GM12872 (cell line): ENCODE data around the gene SPRED3.

Experiments
- CTCF ChIP-seq: IDR thresholded peaks from 3 replicates; pipeline ENCODE4 v1.5.1; 2011; ENCODE audit warnings: low read depth, mild to moderate bottlenecking, low read length, moderate library complexity; ENCODE audit not compliant: insufficient read depth

Gene SPRED3

DNA sequence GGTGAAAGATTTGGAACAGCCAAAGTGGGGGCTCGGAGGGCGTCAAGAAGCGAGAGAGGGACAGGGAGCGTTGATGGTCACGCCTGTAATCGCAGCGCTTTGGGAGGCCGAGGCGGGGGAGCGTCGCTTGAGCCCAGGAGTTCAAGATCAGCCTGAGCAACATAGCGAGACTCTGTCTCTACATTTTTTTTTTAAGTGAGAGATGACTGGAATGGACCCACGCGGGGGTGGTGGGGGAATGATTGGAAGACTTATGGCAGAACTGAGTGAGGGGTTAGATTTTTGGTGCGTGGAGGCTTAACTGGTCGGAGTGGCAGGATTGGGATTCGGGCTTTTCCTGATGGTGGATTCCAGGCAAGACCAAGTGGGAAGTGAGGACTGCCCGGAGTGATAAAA, 13.4 kb upstream of the SPRED3 start:
- no peak for TF ChIP-seq CTCF

GRCh38 chr19:38375748-38376147, 12.7 kb upstream of the SPRED3 start:
- no peak for TF ChIP-seq CTCF

GRCh38 chr19:38376576-38376975, 11.9 kb upstream of the SPRED3 start:
- no peak for TF ChIP-seq CTCF

DNA sequence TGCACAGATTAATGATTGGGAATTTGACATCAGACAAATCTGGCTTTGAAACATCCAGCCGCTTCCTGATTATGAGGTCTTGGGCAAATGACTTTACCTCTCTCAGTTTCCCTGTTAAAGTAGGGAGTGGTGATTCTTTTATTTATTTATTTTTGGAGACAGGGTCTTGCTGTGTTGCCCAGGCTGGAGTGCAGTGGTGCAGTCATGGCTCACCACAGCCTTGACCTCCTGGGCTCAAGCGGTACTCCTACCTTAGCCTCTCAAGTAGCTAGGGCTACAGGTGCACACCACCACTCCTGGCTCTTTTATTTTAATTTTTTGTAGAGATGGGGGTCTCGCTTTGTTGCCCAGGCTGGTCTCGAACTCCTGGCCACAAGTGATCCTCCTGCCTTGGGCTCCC, 11.4 kb upstream of the SPRED3 start:
- TF ChIP-seq CTCF = no peak

GRCh38 chr19:38378866-38379265, 9.6 kb upstream of the SPRED3 start:
- no peak for TF ChIP-seq CTCF

DNA sequence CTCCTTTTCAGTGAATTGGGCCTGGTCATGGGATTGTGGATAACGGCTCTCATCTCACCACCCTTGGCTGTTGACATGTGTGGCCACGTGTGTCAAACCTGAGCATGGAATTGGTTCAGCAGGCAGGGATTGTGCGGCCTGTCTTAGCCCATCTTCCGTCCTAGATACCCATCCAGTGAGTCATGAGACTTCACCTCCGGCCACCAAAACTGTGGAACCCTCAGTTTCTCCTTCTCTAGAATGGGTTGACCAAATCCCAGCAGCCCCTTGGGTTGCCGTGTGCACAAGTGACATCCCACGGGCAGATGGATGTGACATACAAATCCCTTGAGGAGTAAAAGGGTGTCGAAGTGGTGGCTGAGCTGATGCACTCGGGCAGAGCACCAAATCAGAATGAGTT, 7.4 kb upstream of the SPRED3 start:
- TF ChIP-seq CTCF = no peak

- no peak for TF ChIP-seq CTCF
These were observed 5.3 kb upstream of the SPRED3 start for GRCh38 chr19:38383184-38383583.

DNA sequence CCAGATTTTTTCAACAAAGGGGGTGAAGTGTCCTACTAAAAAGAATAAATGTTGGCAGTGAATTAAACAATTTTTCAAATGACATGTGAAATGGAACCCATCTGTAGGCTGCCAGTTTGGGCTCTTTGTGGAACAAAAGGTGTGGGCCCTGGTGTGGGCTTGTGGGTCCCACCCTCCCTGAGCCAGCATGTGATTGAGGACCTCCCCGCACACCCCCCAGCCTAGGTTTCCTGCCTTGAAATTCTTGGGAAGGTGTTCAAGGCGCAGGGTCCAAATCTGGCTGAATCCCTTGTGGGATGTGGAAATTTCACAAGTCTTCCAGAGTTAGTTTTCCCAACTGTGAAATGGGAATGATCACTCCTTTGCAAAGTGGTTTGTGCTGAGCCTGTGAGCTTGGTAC, 4.8 kb upstream of the SPRED3 start:
- no peak for TF ChIP-seq CTCF
